SK-N-SH (cell line): ENCODE measurements around the gene KIAA1210. TPM values are rescaled to one million over a fixed set of nuclear protein-coding genes. Genes with fewer than 3 reads are reported as not detected.

Source experiments
- CTCF ChIA-PET: fragments of 300-600, 350-600 bp; formaldehyde crosslinking; extraction: SDS; loops from one replicate; lab custom pipeline; 2021; lab: Yijun Ruan, JAX
- POLR2A ChIA-PET: fragments of 350-600 bp; sonication (Branson Sonifier 250); formaldehyde crosslinking; extraction: SDS; loops from one replicate; lab custom pipeline; 2020; ENCODE audit warnings: antibody characterized with exemption, inconsistent platforms; lab: Yijun Ruan, JAX
- DNase-seq: peaks from one replicate; pipeline ENCODE4 v3.0.0; 2012
- H2AFZ ChIP-seq: fragments of 200-600 bp; sonication (generic); 2 replicates; pipeline ENCODE4 v1.8.1; 2016; ENCODE audit warnings: antibody characterized with exemption, mild to moderate bottlenecking, low read depth
- H3F3A ChIP-seq: fragments of 200-600 bp; sonication (generic); replicated peaks from 2 replicates; pipeline ENCODE3; 2016; ENCODE audit warnings: antibody characterized with exemption, mild to moderate bottlenecking; ENCODE audit not compliant: insufficient read depth
- H3K27ac ChIP-seq, 2 experiments: fragments of 200-500 bp in 1 of 2; fragments of 200-600 bp in 1 of 2; sonication (Bioruptor generic) in 1 of 2; sonication (generic), shearing (Covaris generic) in 1 of 2; 2 replicates each; pipeline versions ENCODE4 v1.5.1 to v1.6.1; 2014 to 2016; ENCODE audit warnings: low read depth in 2 of 2, inconsistent platforms in 1 of 2, low read length in 1 of 2, mild to moderate bottlenecking in 1 of 2, mixed read lengths in 1 of 2
- H3K27me3 ChIP-seq: fragments of 200-600 bp; sonication (generic), shearing (Covaris generic); 2 replicates; pipeline ENCODE4 v1.6.1; 2016; ENCODE audit warnings: mixed run types; ENCODE audit not compliant: insufficient read depth
- H3K36me3 ChIP-seq, 2 experiments: fragments of 200-500 bp in 1 of 2; fragments of 200-600 bp in 1 of 2; sonication (Bioruptor generic) in 1 of 2; sonication (generic) in 1 of 2; replicated peaks in 1 of 2; 2 replicates each; pipeline versions ENCODE3 to v1.5.1; 2014 to 2016; ENCODE audit warnings: low read length in 1 of 2, mild to moderate bottlenecking in 1 of 2; ENCODE audit not compliant: insufficient read depth in 2 of 2, control insufficient read depth in 1 of 2
- H3K4me1 ChIP-seq, 2 experiments: fragments of 200-500 bp in 1 of 2; fragments of 200-600 bp in 1 of 2; sonication (Bioruptor generic) in 1 of 2; sonication (generic), shearing (Covaris generic) in 1 of 2; 2 replicates each; pipeline versions ENCODE4 v1.5.1 to v1.6.1; 2014 to 2016; ENCODE audit warnings: low read depth in 1 of 2, low read length in 1 of 2, mixed run types in 1 of 2; ENCODE audit not compliant: insufficient read depth in 2 of 2, control insufficient read depth in 1 of 2
- H3K4me2 ChIP-seq: fragments of 200-600 bp; sonication (generic), shearing (Covaris generic); 2 replicates; pipeline ENCODE4 v1.6.1; 2017; ENCODE audit warnings: mixed run types
- H3K4me3 ChIP-seq, 2 experiments: fragments of 200-500 bp in 1 of 2; fragments of 200-600 bp in 1 of 2; sonication (Bioruptor generic) in 1 of 2; sonication (generic), shearing (Covaris generic) in 1 of 2; 2 replicates each; pipeline versions ENCODE4 v1.5.1 to v1.8.1; 2014 to 2016; ENCODE audit warnings: low read depth in 2 of 2, inconsistent platforms in 1 of 2, low read length in 1 of 2, mild to moderate bottlenecking in 1 of 2, mixed read lengths in 1 of 2, moderate library complexity in 1 of 2
- H3K79me2 ChIP-seq: fragments of 200-600 bp; sonication (generic); 2 replicates; pipeline ENCODE4 v1.8.1; 2017; ENCODE audit warnings: mild to moderate bottlenecking; ENCODE audit not compliant: insufficient read depth
- H3K9ac ChIP-seq: fragments of 200-600 bp; sonication (generic); 2 replicates; pipeline ENCODE4 v1.6.1; 2017; ENCODE audit warnings: mixed run types
- H3K9me2 ChIP-seq: fragments of 200-600 bp; sonication (generic); 2 replicates; pipeline ENCODE4 v1.6.1; 2017; ENCODE audit warnings: mixed run types
- H3K9me3 ChIP-seq: fragments of 200-600 bp; sonication (generic); 2 replicates; pipeline ENCODE4 v1.6.1; 2017; ENCODE audit warnings: mixed run types, mild to moderate bottlenecking, moderate library complexity
- H4K20me1 ChIP-seq: fragments of 200-600 bp; sonication (generic); 2 replicates; pipeline ENCODE4 v1.6.1; 2017; ENCODE audit warnings: mild to moderate bottlenecking, mixed run types; ENCODE audit not compliant: insufficient read depth
- CHD2 ChIP-seq: fragments of 150-350 bp; IDR thresholded peaks from 2 replicates; pipeline ENCODE4 v1.6.1; 2018; ENCODE audit warnings: low read length; ENCODE audit not compliant: partially characterized antibody
- ELF1 ChIP-seq: IDR thresholded peaks from 2 replicates; pipeline ENCODE4 v1.4.0; 2012
- FOXJ3 ChIP-seq: sonication (generic); formaldehyde crosslinking; IDR thresholded peaks from 2 replicates; pipeline ENCODE4 v1.5.1; 2020; ENCODE audit warnings: mild to moderate bottlenecking, missing genetic modification reagents
- FOXM1 ChIP-seq: IDR thresholded peaks from 2 replicates; pipeline ENCODE4 v1.4.0; 2012; ENCODE audit warnings: low read depth, mild to moderate bottlenecking
- GABPA ChIP-seq: IDR thresholded peaks from 2 replicates; pipeline ENCODE4 v1.4.0; 2012; ENCODE audit warnings: low read depth, mild to moderate bottlenecking
- MXI1 ChIP-seq: IDR thresholded peaks from 2 replicates; pipeline ENCODE4 v1.6.1; 2012; ENCODE audit warnings: mild to moderate bottlenecking, low read depth, low read length, improper control_type of control experiment
- POLR2AphosphoS5 ChIP-seq: IDR thresholded peaks from 2 replicates; pipeline ENCODE4 v1.6.1; 2012; ENCODE audit warnings: low read depth, low read length
- RAD21 ChIP-seq: IDR thresholded peaks from 2 replicates; pipeline ENCODE4 v1.6.1; 2012; ENCODE audit warnings: mild to moderate bottlenecking, low read length
- RCOR1 ChIP-seq: fragments of 150-350 bp; IDR thresholded peaks from 2 replicates; pipeline ENCODE4 v1.6.1; 2017; ENCODE audit warnings: antibody characterized with exemption, low read length
- SMC3 ChIP-seq: IDR thresholded peaks from 2 replicates; pipeline ENCODE4 v1.6.1; 2012; ENCODE audit warnings: low read depth, low read length, improper control_type of control experiment
- TCF12 ChIP-seq: IDR thresholded peaks from 2 replicates; pipeline ENCODE4 v1.4.0; 2012
- YY1 ChIP-seq: IDR thresholded peaks from 2 replicates; pipeline ENCODE4 v1.4.0; 2012; ENCODE audit warnings: low read depth, mild to moderate bottlenecking
- WGBS: methylation state at CpG from one replicate; pipeline ENCODE4 v1.1.6; 2017; ENCODE audit warnings: low lambda C conversion rate; 5-methylcytosine and 5-hydroxymethylcytosine counted together
- polyA plus RNA-seq, 3 experiments: library from polyadenylated mRNA; depleted of rRNA; stranded (reverse); fragments of >200 nt; gene quantifications; 2 replicates each; pipeline ENCODE4 v1.2.3, GENCODE V29; 2012
- TF ChIP-seq, protein P1 (sequence below): IDR thresholded peaks from 2 replicates; pipeline ENCODE4 v1.4.0; 2012; ENCODE audit warnings: low read depth, borderline replicate concordance
- TF ChIP-seq, protein P2 (sequence below): IDR thresholded peaks from 2 replicates; pipeline ENCODE4 v1.6.1; 2012; ENCODE audit warnings: mild to moderate bottlenecking, low read depth, low read length, moderate library complexity
- TF ChIP-seq, protein P3 (sequence below): fragments of 150-350 bp; IDR thresholded peaks from 2 replicates; pipeline ENCODE4 v1.6.1; 2017; ENCODE audit warnings: antibody characterized with exemption, low read length, low read depth, borderline replicate concordance
- TF ChIP-seq, protein P4 (sequence below): fragments of 200-600 bp; sonication (generic); IDR thresholded peaks from 2 replicates; pipeline ENCODE4 v1.6.1; 2017; ENCODE audit warnings: antibody characterized with exemption, mild to moderate bottlenecking, moderate library complexity

The KIAA1210 gene
- polyA plus RNA-seq, 1 of the 3 experiments (the other 2 are of a cell fraction), result not detected

DNA sequence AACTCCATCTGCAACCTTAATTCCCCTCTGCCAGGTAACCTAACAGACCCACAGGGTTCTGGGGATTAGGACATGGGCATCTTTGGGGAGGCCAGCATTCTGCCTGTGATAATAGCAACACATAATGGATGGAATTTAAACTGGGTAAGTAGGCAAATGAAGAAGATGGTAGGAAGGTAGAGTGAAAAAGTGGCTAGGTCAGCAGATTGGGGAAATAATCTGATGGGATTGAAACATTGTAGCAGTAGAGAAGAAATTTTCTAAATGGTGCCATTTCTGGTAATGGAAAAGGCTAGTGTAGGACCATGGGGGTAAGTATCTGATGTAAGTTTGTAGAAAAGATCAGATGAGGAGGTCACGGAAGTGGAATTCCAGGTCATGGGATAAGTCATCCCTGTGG lies 57.9 kb downstream of the KIAA1210 start:
- POLR2A ChIA-PET, result no interaction called here
- Histone ChIP-seq H3K27ac (no peak overlapping the region), H3K9ac (no peak overlapping the region), H3K4me3 (no peak overlapping the region), H3K9me3 (no peaks in the 10 kb centered on the region), H4K20me1 (no peaks in the 10 kb centered on the region), H3K4me1 (no peaks in the 10 kb centered on the region), H3F3A (no peaks in the 10 kb centered on the region), H3K27me3 (peaks cover 52% of the 10 kb centered on the region; the same call in 1 of the 2 replicates), H2AFZ (no peak overlapping the region), H3K4me2 (no peak overlapping the region), H3K9me2 (no peaks in the 10 kb centered on the region), H3K36me3 (no peaks in the 10 kb centered on the region), H3K79me2 (no peaks in the 10 kb centered on the region)
- CTCF ChIA-PET, result no interaction called here
- TF ChIP-seq GABPA (no peak), ELF1 (no peak), TCF12 (no peak), SMC3 (no peak), YY1 (no peak), RAD21 (no peak), RCOR1 (no peak), MXI1 (no peak), POLR2AphosphoS5 (no peak), FOXJ3 (CRISPR knock-in tag) (no peak), CHD2 (no peak), FOXM1 (no peak)
- TF ChIP-seq, protein P1, sequence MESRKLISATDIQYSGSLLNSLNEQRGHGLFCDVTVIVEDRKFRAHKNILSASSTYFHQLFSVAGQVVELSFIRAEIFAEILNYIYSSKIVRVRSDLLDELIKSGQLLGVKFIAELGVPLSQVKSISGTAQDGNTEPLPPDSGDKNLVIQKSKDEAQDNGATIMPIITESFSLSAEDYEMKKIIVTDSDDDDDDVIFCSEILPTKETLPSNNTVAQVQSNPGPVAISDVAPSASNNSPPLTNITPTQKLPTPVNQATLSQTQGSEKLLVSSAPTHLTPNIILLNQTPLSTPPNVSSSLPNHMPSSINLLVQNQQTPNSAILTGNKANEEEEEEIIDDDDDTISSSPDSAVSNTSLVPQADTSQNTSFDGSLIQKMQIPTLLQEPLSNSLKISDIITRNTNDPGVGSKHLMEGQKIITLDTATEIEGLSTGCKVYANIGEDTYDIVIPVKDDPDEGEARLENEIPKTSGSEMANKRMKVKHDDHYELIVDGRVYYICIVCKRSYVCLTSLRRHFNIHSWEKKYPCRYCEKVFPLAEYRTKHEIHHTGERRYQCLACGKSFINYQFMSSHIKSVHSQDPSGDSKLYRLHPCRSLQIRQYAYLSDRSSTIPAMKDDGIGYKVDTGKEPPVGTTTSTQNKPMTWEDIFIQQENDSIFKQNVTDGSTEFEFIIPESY, result no peak
- TF ChIP-seq, protein P2, sequence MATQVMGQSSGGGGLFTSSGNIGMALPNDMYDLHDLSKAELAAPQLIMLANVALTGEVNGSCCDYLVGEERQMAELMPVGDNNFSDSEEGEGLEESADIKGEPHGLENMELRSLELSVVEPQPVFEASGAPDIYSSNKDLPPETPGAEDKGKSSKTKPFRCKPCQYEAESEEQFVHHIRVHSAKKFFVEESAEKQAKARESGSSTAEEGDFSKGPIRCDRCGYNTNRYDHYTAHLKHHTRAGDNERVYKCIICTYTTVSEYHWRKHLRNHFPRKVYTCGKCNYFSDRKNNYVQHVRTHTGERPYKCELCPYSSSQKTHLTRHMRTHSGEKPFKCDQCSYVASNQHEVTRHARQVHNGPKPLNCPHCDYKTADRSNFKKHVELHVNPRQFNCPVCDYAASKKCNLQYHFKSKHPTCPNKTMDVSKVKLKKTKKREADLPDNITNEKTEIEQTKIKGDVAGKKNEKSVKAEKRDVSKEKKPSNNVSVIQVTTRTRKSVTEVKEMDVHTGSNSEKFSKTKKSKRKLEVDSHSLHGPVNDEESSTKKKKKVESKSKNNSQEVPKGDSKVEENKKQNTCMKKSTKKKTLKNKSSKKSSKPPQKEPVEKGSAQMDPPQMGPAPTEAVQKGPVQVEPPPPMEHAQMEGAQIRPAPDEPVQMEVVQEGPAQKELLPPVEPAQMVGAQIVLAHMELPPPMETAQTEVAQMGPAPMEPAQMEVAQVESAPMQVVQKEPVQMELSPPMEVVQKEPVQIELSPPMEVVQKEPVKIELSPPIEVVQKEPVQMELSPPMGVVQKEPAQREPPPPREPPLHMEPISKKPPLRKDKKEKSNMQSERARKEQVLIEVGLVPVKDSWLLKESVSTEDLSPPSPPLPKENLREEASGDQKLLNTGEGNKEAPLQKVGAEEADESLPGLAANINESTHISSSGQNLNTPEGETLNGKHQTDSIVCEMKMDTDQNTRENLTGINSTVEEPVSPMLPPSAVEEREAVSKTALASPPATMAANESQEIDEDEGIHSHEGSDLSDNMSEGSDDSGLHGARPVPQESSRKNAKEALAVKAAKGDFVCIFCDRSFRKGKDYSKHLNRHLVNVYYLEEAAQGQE, result no peak
- TF ChIP-seq, protein P3, sequence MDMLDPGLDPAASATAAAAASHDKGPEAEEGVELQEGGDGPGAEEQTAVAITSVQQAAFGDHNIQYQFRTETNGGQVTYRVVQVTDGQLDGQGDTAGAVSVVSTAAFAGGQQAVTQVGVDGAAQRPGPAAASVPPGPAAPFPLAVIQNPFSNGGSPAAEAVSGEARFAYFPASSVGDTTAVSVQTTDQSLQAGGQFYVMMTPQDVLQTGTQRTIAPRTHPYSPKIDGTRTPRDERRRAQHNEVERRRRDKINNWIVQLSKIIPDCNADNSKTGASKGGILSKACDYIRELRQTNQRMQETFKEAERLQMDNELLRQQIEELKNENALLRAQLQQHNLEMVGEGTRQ, result no peak
- TF ChIP-seq, protein P4, sequence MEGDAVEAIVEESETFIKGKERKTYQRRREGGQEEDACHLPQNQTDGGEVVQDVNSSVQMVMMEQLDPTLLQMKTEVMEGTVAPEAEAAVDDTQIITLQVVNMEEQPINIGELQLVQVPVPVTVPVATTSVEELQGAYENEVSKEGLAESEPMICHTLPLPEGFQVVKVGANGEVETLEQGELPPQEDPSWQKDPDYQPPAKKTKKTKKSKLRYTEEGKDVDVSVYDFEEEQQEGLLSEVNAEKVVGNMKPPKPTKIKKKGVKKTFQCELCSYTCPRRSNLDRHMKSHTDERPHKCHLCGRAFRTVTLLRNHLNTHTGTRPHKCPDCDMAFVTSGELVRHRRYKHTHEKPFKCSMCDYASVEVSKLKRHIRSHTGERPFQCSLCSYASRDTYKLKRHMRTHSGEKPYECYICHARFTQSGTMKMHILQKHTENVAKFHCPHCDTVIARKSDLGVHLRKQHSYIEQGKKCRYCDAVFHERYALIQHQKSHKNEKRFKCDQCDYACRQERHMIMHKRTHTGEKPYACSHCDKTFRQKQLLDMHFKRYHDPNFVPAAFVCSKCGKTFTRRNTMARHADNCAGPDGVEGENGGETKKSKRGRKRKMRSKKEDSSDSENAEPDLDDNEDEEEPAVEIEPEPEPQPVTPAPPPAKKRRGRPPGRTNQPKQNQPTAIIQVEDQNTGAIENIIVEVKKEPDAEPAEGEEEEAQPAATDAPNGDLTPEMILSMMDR, result no peak
- DNase-seq, result no peak
- WGBS, result 16% methylated on average over 1 of the region's 1 CpG
